Brain microvascular endothelial cell (primary cell): ENCODE measurements around the gene NEK9.
A peak's percentile ranks its signal among the peaks of the same experiment; 100 is the strongest.

Experiments used
- DNase-seq: peaks from one replicate; pipeline ENCODE4 v3.0.0-alpha.2; 2020
- H3K27ac ChIP-seq: fragments of 250-450 bp; sonication (Bioruptor Pico); 2 replicates; pipeline ENCODE4 v1.5.1; 2020; ENCODE audit warnings: mild to moderate bottlenecking, moderate library complexity
- H3K27me3 ChIP-seq: fragments of 250-450 bp; sonication (Bioruptor Pico); replicated peaks from 2 replicates; pipeline ENCODE4 v1.5.1; 2020; ENCODE audit warnings: mild to moderate bottlenecking
- H3K36me3 ChIP-seq: fragments of 250-450 bp; sonication (Bioruptor Pico); replicated peaks from 2 replicates; pipeline ENCODE4 v1.5.1; 2020; ENCODE audit warnings: mild to moderate bottlenecking
- H3K4me3 ChIP-seq: 2 replicates; pipeline ENCODE4 v1.5.1; 2011; ENCODE audit warnings: low read depth, mild to moderate bottlenecking, control low read depth, low read length, moderate library complexity
- in situ Hi-C: cut with HindIII; loops from 2 replicates; pipeline ENCODE4 v1.10.0; 2017; ENCODE audit warnings: low sequenced_read_pairs, low pct_ligation_motif_present
- TF ChIP-seq, protein P1 (sequence below): IDR thresholded peaks from 2 replicates; pipeline ENCODE4 v1.5.1; 2011; ENCODE audit warnings: low read depth, mild to moderate bottlenecking, moderate library complexity, low read length, control low read depth, inconsistent platforms; ENCODE audit errors: missing control alignments

Gene NEK9

DNA sequence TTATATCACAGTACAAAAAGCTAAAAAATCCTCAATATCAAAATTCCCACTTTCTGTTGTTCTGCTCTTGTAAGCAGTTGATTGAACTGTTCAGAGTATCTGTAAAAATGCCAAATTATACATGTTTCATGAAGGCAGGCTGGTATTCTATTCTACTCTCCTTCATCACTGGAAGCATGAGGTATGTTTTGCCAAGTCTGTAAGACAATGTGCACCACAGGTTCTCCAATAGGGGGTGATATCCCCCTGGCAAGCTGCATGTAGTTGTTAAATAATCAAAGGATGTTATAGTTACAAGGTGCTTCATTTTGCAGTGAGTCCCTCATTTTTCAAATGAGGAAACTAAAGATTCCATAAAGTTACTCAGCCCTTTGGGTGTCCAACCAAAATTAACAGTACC lies 15.1 kb upstream of the NEK9 start:
- TF ChIP-seq, protein P1, sequence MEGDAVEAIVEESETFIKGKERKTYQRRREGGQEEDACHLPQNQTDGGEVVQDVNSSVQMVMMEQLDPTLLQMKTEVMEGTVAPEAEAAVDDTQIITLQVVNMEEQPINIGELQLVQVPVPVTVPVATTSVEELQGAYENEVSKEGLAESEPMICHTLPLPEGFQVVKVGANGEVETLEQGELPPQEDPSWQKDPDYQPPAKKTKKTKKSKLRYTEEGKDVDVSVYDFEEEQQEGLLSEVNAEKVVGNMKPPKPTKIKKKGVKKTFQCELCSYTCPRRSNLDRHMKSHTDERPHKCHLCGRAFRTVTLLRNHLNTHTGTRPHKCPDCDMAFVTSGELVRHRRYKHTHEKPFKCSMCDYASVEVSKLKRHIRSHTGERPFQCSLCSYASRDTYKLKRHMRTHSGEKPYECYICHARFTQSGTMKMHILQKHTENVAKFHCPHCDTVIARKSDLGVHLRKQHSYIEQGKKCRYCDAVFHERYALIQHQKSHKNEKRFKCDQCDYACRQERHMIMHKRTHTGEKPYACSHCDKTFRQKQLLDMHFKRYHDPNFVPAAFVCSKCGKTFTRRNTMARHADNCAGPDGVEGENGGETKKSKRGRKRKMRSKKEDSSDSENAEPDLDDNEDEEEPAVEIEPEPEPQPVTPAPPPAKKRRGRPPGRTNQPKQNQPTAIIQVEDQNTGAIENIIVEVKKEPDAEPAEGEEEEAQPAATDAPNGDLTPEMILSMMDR, result peak; percentile 69
- no peaks in the 10 kb centered on the region for H3K27me3 ChIP-seq
- no peak overlapping the region for H3K27ac ChIP-seq
- DNase-seq, result peak; percentile 38
- no peak overlapping the region for H3K4me3 ChIP-seq
- peaks cover 6% of the 10 kb centered on the region for H3K36me3 ChIP-seq
- in situ Hi-C loops, result no loop called here

DNA sequence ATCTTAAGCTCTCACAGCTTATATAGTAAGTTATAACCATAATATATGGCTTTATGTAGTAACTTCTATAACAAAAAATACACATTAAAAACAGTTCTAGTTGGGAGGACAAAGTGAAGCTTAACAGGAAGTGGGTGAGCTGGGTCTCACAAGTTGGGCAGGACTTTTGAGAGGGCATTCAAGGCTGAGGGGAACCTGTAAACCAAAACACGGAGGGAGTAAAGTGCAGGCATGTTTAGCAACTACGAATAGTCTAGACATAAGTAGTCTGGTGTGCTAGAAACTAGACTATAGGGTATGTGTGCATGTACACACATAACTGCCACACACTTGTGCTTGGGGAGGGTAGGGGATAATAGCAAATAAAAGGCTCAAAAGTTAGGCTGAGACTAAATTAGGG lies 14.2 kb upstream of the NEK9 start:
- Histone ChIP-seq H3K27ac (no peak overlapping the region), H3K4me3 (no peak overlapping the region), H3K27me3 (no peaks in the 10 kb centered on the region), H3K36me3 (peaks cover 6% of the 10 kb centered on the region)
- in situ Hi-C loops, result no loop called here
- TF ChIP-seq, protein P1, result no peak
- no peak for DNase-seq

DNA sequence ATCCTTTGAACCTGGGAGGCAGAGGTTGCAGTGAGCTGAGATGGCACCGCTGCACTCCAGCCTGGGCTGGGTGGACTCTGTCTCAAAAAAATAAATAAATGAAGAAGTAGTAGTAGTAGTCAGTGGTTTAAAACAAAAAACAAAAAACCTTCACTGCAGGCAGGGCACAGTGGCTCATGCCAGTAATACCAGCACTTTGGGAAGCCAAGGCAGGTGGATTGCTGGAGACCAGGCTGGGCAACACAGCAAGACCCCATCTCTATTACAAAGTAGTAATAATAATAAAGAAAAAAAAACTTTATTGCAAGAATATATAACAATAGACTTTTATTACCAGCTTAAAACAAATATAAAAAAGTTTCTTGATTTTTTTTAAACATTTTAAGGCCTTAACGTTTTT lies 13.8 kb upstream of the NEK9 start:
- Histone ChIP-seq H3K4me3 (no peak overlapping the region), H3K27me3 (no peaks in the 10 kb centered on the region), H3K27ac (no peak overlapping the region), H3K36me3 (peaks cover 7% of the 10 kb centered on the region)
- in situ Hi-C loops, result no loop called here
- TF ChIP-seq, protein P1, result no peak
- DNase-seq, result no peak

DNA sequence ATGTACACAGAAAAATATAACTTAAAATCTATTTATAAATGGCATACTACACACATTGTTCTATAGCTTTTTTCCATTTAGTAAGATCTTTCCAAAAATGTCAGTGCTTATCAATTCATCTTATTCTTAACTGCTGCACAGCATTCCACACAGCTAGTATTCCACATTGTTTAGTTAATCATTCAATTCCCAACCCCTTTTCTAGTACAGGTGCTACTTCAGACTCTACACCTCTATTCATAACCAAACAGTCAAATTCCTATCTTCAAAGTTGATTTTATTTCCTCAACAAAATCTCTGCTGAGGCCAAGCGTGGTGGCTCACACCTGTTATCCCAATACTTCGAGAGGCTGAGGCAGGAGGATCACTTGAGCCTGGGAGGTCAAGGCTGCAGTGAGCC lies 12.3 kb upstream of the NEK9 start:
- Histone ChIP-seq H3K36me3 (peaks cover 15% of the 10 kb centered on the region), H3K27ac (no peak overlapping the region), H3K27me3 (no peaks in the 10 kb centered on the region), H3K4me3 (no peak overlapping the region)
- TF ChIP-seq, protein P1, result no peak
- no peak for DNase-seq
- in situ Hi-C loops, result no loop called here

DNA sequence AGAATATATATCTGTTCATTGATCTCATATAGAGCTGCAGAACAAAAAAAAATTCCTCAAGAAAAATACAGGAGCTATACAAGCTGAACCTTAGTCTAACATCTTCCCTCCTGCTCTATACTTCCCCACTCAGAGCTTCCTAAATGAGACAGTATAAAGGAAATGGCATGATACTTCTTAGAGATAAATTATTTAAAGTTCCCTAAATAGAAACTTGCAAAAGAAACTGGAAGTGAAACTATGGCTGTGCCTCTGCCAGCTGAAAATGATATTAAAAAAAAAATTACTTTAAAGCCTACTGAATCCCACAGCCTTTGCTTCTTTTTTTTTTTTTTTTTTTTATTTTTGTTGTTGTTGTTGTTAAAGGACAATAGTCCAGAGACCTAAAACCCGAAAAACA lies 11.6 kb upstream of the NEK9 start:
- Histone ChIP-seq H3K36me3 (peaks cover 19% of the 10 kb centered on the region), H3K27me3 (no peaks in the 10 kb centered on the region), H3K4me3 (no peak overlapping the region), H3K27ac (no peak overlapping the region)
- in situ Hi-C loops, result no loop called here
- no peak for DNase-seq
- TF ChIP-seq, protein P1, result no peak

DNA sequence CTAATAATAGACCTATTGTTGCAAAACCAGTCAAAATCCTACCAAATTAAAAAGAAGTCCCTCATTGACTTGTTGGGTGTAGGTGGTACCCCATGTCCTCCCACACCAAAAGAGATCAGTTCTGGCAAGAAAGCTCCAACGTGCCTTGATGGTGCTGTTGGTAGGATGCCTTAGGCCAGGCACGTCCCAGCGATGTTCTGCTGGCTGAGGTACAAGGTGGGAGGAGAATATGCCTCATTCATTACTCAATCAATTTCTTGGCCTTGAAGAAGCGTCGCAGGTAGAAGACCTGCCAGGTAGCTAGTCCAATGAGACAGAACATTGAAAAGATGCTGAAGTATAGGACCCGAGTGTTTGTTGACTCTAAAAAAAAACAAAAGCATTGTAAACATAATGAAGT lies 7.8 kb upstream of the NEK9 start:
- Histone ChIP-seq H3K27ac (no peak overlapping the region), H3K36me3 (peaks cover 23% of the 10 kb centered on the region), H3K27me3 (no peaks in the 10 kb centered on the region), H3K4me3 (no peak overlapping the region)
- no peak for DNase-seq
- in situ Hi-C loops, result no loop called here
- TF ChIP-seq, protein P1, result no peak
